OCI-LY3 (cell line): ENCODE data around the gene SETD5.

Experiments
- H2AFZ ChIP-seq: fragments of 200-600, 300-600 bp; shearing (Covaris generic); 2 replicates; pipeline ENCODE4 v1.6.0; 2014; ENCODE audit warnings: antibody characterized with exemption, low read depth, low read length
- H3K27ac ChIP-seq: fragments of 200-600, 300-600 bp; sonication (generic); 2 replicates; pipeline ENCODE4 v1.5.1; 2014; ENCODE audit warnings: mild to moderate bottlenecking, low read length, moderate library complexity, mixed read lengths
- H3K27me3 ChIP-seq: fragments of 200-600, 300-600 bp; sonication (generic); 2 replicates; pipeline ENCODE4 v1.6.1; 2014; ENCODE audit warnings: low read depth, low read length, mixed read lengths
- H3K36me3 ChIP-seq: fragments of 200-600, 300-600 bp; sonication (generic); replicated peaks from 2 replicates; pipeline ENCODE3; 2014; ENCODE audit warnings: low read depth, low read length, mixed read lengths
- H3K4me1 ChIP-seq: fragments of 300-600, 200-600 bp; sonication (generic); 2 replicates; pipeline ENCODE4 v1.6.1; 2014; ENCODE audit warnings: low read length, mixed read lengths
- H3K4me2 ChIP-seq: fragments of 200-600, 300-600 bp; sonication (generic); 2 replicates; pipeline ENCODE4 v1.6.1; 2014; ENCODE audit warnings: low read length, mixed read lengths
- H3K4me3 ChIP-seq: fragments of 300-600, 200-600 bp; sonication (generic); 2 replicates; pipeline ENCODE4 v1.5.1; 2014; ENCODE audit warnings: antibody characterized with exemption, mild to moderate bottlenecking, low read length, moderate library complexity
- H3K79me2 ChIP-seq: fragments of 300-600, 200-600 bp; shearing (Covaris generic); 2 replicates; pipeline ENCODE4 v1.6.1; 2014; ENCODE audit warnings: mild to moderate bottlenecking, low read length, mixed read lengths
- H3K9ac ChIP-seq: fragments of 300-600, 200-600 bp; shearing (Covaris generic); 2 replicates; pipeline ENCODE4 v1.6.0; 2014; ENCODE audit warnings: mild to moderate bottlenecking, low read length, moderate library complexity
- H3K9me3 ChIP-seq: fragments of 200-600, 300-600 bp; shearing (Covaris generic); 2 replicates; pipeline ENCODE4 v1.6.1; 2014; ENCODE audit warnings: low read length, mixed read lengths; ENCODE audit not compliant: insufficient read depth
- H4K20me1 ChIP-seq: fragments of 200-600, 300-600 bp; sonication (generic); 2 replicates; pipeline ENCODE4 v1.6.1; 2016; ENCODE audit warnings: low read length, mixed read lengths; ENCODE audit not compliant: insufficient read depth
- EZH2phosphoT487 ChIP-seq: fragments of 200-600 bp; shearing (Covaris generic); IDR thresholded peaks from 2 replicates; pipeline ENCODE4 v1.6.1; 2018; ENCODE audit warnings: antibody characterized with exemption, mixed run types, low read depth
- TF ChIP-seq, protein P1 (sequence below): fragments of 200-600, 300-600 bp; sonication (generic); IDR thresholded peaks from 2 replicates; pipeline ENCODE4 v1.5.1; 2014; ENCODE audit warnings: antibody characterized with exemption, low read length, low read depth

The SETD5 gene

DNA sequence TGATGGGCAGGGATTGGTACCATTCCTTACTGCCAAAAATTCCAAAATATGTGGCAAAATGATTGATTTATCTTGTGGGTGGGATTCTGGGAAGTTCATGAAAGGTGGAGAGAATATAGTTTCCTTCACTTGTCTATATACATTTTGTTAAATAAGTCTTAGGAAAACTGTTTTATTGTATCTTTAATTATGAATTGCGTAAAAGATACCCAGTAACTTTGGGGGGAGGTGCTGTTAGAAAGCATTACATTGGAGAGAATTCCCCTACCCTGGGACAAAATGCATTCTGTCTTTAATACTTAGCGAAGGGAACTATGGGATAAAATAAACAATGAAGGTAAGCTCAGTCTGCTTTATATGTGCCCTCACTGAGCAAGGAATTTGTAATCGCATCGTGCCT lies 4.6 kb downstream of the SETD5 start:
- Histone ChIP-seq H3K27ac (no peak overlapping the region), H2AFZ (no peak overlapping the region), H3K4me1 (peaks cover 50% of the 10 kb centered on the region)

DNA sequence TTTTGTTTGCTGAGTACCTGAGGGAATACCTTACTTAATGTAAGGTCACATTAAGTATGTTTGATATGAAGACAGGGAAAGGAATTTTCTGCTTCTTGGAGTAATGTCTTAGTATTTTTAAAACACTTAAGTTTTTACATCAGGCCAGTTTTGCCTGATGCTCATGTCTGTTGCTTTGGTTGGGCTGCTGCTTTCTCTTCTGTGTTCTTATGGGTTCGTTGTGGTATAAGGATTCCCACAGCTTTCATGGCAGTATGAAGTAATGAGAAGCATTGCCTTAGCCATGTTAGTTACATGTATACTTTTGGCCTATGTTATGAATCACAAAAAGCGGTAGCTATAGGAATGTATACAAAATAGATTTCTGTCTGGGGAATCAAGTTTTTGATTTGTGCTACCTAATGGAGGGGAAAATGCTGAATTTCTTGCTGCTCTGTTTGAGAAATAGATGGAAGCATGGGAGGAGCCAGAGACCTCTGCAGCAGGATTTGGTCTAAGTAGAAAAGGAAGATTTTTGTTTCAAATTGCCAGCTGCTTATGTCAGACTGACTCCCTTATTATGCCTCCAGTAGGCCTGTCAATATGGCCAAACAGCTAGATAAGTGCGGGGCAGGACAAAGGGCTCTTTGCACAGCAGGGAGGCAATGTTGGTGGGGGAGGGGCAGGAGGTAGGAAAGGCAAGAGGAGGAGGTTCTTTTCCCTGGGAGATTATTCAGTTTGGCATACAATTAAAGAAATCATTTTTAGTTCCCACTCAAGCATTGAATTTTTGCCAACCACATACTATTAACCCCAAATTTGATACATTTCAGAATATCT lies 5.2 kb downstream of the SETD5 start:
- H2AFZ ChIP-seq = no peak overlapping the region
- no peaks in the 10 kb centered on the region for H3K27me3 ChIP-seq
- no peaks in the 10 kb centered on the region for H3K9me3 ChIP-seq
- H3K79me2 ChIP-seq = peaks cover 100% of the 10 kb centered on the region
- peaks cover 50% of the 10 kb centered on the region for H3K4me1 ChIP-seq
- H4K20me1 ChIP-seq = peaks cover 90% of the 10 kb centered on the region
- no peak overlapping the region for H3K27ac ChIP-seq
- TF ChIP-seq, protein P1, sequence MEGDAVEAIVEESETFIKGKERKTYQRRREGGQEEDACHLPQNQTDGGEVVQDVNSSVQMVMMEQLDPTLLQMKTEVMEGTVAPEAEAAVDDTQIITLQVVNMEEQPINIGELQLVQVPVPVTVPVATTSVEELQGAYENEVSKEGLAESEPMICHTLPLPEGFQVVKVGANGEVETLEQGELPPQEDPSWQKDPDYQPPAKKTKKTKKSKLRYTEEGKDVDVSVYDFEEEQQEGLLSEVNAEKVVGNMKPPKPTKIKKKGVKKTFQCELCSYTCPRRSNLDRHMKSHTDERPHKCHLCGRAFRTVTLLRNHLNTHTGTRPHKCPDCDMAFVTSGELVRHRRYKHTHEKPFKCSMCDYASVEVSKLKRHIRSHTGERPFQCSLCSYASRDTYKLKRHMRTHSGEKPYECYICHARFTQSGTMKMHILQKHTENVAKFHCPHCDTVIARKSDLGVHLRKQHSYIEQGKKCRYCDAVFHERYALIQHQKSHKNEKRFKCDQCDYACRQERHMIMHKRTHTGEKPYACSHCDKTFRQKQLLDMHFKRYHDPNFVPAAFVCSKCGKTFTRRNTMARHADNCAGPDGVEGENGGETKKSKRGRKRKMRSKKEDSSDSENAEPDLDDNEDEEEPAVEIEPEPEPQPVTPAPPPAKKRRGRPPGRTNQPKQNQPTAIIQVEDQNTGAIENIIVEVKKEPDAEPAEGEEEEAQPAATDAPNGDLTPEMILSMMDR = no peak
- TF ChIP-seq EZH2phosphoT487 = no peak
- H3K4me3 ChIP-seq = no peak overlapping the region
- no peak overlapping the region for H3K9ac ChIP-seq
- H3K36me3 ChIP-seq = peaks cover 21% of the 10 kb centered on the region
- peak overlapping the region; percentile 73 for H3K4me2 ChIP-seq

More for the DNA sequence above, 4.6 kb downstream of the SETD5 start:
- peak overlapping the region; percentile 73 for H3K4me2 ChIP-seq
- H3K9ac ChIP-seq = no peak overlapping the region
- H3K36me3 ChIP-seq = peaks cover 21% of the 10 kb centered on the region
- no peak overlapping the region for H3K4me3 ChIP-seq
- H3K27me3 ChIP-seq = no peaks in the 10 kb centered on the region
- peaks cover 83% of the 10 kb centered on the region for H4K20me1 ChIP-seq
- no peaks in the 10 kb centered on the region for H3K9me3 ChIP-seq
- TF ChIP-seq, protein P1 = no peak
- no peak for TF ChIP-seq EZH2phosphoT487
- H3K79me2 ChIP-seq = peaks cover 94% of the 10 kb centered on the region

DNA sequence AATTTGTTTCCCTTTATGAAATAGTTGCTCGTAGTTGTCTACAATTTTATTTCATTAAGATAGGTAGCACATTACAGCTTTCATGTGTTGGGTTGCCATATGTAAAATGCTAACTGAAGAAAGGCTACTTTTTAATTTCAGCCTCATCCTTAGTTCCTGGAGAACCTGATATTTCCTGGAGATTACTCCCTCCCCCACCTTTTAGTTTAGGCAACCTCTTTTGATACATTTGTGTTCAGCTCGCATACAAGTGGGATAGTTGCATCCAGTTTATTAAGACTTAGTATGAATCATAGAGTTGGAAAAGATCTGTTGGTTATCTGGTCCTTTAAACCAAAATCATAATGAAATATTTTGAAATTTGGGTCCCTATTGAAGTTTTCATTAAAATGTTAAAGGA lies 6.0 kb downstream of the SETD5 start:
- no peak overlapping the region for H2AFZ ChIP-seq
- H3K4me3 ChIP-seq = no peak overlapping the region
- no peaks in the 10 kb centered on the region for H3K9me3 ChIP-seq
- TF ChIP-seq EZH2phosphoT487 = no peak
- no peak overlapping the region for H3K4me2 ChIP-seq
- H4K20me1 ChIP-seq = peaks cover 97% of the 10 kb centered on the region
- H3K4me1 ChIP-seq = peaks cover 50% of the 10 kb centered on the region
- peaks cover 14% of the 10 kb centered on the region for H3K36me3 ChIP-seq
- peaks cover 100% of the 10 kb centered on the region for H3K79me2 ChIP-seq
- H3K27me3 ChIP-seq = no peaks in the 10 kb centered on the region
- H3K27ac ChIP-seq = no peak overlapping the region
- no peak overlapping the region for H3K9ac ChIP-seq

DNA sequence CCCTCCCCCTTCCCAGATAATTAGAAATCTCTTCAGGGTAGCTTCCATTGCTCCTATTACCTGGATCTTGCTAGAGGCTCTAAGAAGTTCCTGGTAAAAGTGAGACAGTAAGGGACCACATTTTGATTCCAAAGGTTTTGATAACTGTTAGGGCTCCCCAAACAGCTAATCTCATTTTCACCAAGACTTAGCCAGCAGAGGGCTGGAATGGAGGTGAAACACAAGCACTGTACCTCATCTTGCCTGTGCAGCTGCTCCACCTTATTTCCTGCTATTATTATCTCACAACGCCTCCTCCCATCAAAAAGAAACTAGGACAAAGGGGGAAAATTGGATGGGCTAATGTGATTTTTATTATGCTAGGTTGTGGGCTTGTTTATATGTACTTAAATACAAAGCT lies 7.3 kb downstream of the SETD5 start:
- H2AFZ ChIP-seq = no peak overlapping the region
- no peak overlapping the region for H3K4me3 ChIP-seq
- H3K9me3 ChIP-seq = no peaks in the 10 kb centered on the region
- H3K27me3 ChIP-seq = no peaks in the 10 kb centered on the region
- H3K27ac ChIP-seq = no peak overlapping the region
- peaks cover 55% of the 10 kb centered on the region for H3K4me1 ChIP-seq
- H3K79me2 ChIP-seq = peaks cover 100% of the 10 kb centered on the region
- TF ChIP-seq, protein P1 = no peak
- TF ChIP-seq EZH2phosphoT487 = no peak
- H4K20me1 ChIP-seq = peaks cover 98% of the 10 kb centered on the region
- no peak overlapping the region for H3K4me2 ChIP-seq
- peaks cover 11% of the 10 kb centered on the region for H3K36me3 ChIP-seq
- H3K9ac ChIP-seq = no peak overlapping the region
